ENCODE measurements around the gene CLCN5.
A peak's percentile ranks its signal among the peaks of the same experiment; 100 is the strongest.

The CLCN5 gene

DNA sequence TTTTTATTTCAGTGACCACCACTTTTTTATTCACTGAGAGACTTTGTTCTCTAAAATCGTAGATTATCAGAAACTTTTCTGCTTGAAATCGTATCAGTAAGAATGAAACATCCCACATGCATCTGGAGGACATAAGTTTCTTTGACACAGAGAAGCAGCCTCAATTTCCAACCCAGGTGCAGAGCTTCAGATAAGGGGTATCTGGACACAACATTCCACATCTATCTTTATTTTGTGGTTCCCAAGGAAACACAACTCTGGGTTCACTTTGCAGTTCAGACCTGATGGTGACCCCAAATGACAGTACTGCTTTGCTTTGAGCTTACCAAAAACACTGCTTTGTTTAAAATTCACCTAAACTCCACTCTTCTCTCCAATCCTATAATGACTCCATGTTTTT lies 1.3 kb upstream of the CLCN5 start:
- DNase-seq (ENCODE audit: insufficient read length, low spot score) (no peak), FAIRE-seq (no peak)
- TF ChIP-seq POU2F2 (IDR thresholded peaks at IDR 0.05; ENCODE audit: low read depth, low read length) (no peak), POLR2A (IDR thresholded peaks at IDR 0.05; ENCODE audit: low read depth, low read length) (no peak)

DNA sequence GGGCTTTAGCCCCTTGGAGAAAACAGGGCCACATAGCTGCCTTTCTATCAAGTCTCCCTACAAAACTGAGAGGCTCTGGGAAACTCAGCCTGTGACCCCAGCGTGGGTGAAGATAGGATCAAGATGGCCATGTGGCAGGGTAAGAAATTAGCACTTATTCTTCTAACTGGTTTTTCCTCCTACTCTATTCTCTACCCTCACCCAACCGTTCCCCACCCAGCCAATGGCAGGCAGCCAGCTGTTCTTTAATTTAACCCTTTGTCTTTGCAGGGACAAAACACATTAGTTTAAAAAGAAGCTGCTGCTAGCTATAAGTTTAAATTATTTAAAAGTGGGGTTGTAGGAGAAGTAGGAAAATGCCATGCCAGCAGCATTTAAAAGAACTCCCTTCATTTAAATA lies 2.8 kb downstream of the CLCN5 start:
- FAIRE-seq (no peak), DNase-seq (ENCODE audit: insufficient read length, low spot score) (no peak)
- TF ChIP-seq POLR2AphosphoS5 (IDR thresholded peaks at IDR 0.05; ENCODE audit: low read depth, low read length) (no peak), PAX5 (IDR thresholded peaks at IDR 0.05; ENCODE audit: insufficient read depth, low read length, severe bottlenecking) (no peak), POLR2A (IDR thresholded peaks at IDR 0.05; ENCODE audit: low read depth, low read length) (no peak), POU2F2 (IDR thresholded peaks at IDR 0.05; ENCODE audit: low read depth, low read length) (no peak), SPI1 (IDR thresholded peaks at IDR 0.05; ENCODE audit: low read depth, low read length) (no peak), TAF1 (IDR thresholded peaks at IDR 0.05; ENCODE audit: low read depth, low read length) (no peak)

DNA sequence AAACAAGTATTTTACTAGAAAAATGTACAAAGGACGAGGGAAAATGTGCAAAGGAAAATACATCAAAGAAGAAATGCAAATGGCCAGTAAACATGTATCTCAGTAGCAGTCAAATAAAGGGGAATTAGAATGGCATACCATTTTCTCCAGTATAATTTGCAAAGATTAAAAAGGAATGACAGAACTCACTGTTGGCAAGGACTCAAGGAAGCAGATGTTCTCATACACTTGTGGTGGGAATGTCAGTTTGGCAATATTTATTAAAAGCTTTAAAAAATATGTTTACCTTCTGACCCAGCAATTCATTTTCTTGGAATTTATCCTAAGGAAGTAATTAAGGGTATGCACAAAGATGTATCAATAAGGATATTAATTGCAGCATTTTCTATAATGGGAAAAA lies 7.6 kb downstream of the CLCN5 start:
- no peak for TF ChIP-seq POLR2AphosphoS5 (IDR thresholded peaks at IDR 0.05; ENCODE audit: low read depth, low read length)
- no peak for TF ChIP-seq PAX5 (IDR thresholded peaks at IDR 0.05; ENCODE audit: insufficient read depth, low read length, severe bottlenecking)
- TF ChIP-seq SPI1 (IDR thresholded peaks at IDR 0.05; ENCODE audit: low read depth, low read length): no peak
- FAIRE-seq (no peak), DNase-seq (ENCODE audit: insufficient read length, low spot score) (no peak)

GRCh38 chrX:49932791-49933190 lies 10.4 kb downstream of the CLCN5 start:
- DNase-seq (ENCODE audit: insufficient read length, low spot score) (no peak), FAIRE-seq (no peak)
- TF ChIP-seq PAX5 (IDR thresholded peaks at IDR 0.05; ENCODE audit: insufficient read depth, low read length, severe bottlenecking) (no peak), TAF1 (IDR thresholded peaks at IDR 0.05; ENCODE audit: low read depth, low read length) (no peak), POU2F2 (IDR thresholded peaks at IDR 0.05; ENCODE audit: low read depth, low read length) (no peak), POLR2A (IDR thresholded peaks at IDR 0.05; ENCODE audit: low read depth, low read length) (no peak), SPI1 (IDR thresholded peaks at IDR 0.05; ENCODE audit: low read depth, low read length) (no peak), POLR2AphosphoS5 (IDR thresholded peaks at IDR 0.05; ENCODE audit: low read depth, low read length) (no peak)

GRCh38 chrX:49934148-49934547 lies 11.8 kb downstream of the CLCN5 start:
- no peak for TF ChIP-seq POU2F2 (IDR thresholded peaks at IDR 0.05; ENCODE audit: low read depth, low read length)
- no peak for TF ChIP-seq POLR2AphosphoS5 (IDR thresholded peaks at IDR 0.05; ENCODE audit: low read depth, low read length)
- TF ChIP-seq SPI1 (IDR thresholded peaks at IDR 0.05; ENCODE audit: low read depth, low read length): no peak
- TF ChIP-seq TAF1 (IDR thresholded peaks at IDR 0.05; ENCODE audit: low read depth, low read length): no peak
- TF ChIP-seq PAX5 (IDR thresholded peaks at IDR 0.05; ENCODE audit: insufficient read depth, low read length, severe bottlenecking): no peak
- DNase-seq (ENCODE audit: insufficient read length, low spot score): no peak
- FAIRE-seq: no peak

DNA sequence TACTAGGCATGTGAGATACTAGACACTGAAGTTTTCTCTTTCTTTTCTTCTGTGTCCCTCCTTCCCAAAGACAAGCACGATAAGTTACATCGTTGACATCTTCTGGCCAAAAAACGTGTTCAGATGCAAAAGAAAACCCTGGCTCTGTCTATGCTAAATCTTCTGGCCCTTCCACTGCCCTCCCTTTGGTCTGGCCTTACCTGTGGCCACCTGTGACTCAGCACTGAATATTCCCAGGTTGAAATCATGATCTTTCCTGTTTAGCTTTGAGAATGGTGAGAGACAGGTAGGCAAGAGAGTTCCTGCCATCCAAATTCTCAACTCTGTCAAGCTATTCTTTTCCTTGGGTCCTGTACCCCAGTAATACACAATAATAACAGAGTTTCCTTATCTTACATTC lies 12.3 kb downstream of the CLCN5 start:
- no peak for TF ChIP-seq POLR2AphosphoS5 (IDR thresholded peaks at IDR 0.05; ENCODE audit: low read depth, low read length)
- TF ChIP-seq POLR2A (IDR thresholded peaks at IDR 0.05; ENCODE audit: low read depth, low read length): no peak
- TF ChIP-seq PAX5 (IDR thresholded peaks at IDR 0.05; ENCODE audit: insufficient read depth, low read length, severe bottlenecking): no peak
- no peak for TF ChIP-seq POU2F2 (IDR thresholded peaks at IDR 0.05; ENCODE audit: low read depth, low read length)
- no peak for TF ChIP-seq TAF1 (IDR thresholded peaks at IDR 0.05; ENCODE audit: low read depth, low read length)
- TF ChIP-seq SPI1 (IDR thresholded peaks at IDR 0.05; ENCODE audit: low read depth, low read length): no peak
- FAIRE-seq (peak; percentile 58), DNase-seq (ENCODE audit: insufficient read length, low spot score) (no peak)

DNA sequence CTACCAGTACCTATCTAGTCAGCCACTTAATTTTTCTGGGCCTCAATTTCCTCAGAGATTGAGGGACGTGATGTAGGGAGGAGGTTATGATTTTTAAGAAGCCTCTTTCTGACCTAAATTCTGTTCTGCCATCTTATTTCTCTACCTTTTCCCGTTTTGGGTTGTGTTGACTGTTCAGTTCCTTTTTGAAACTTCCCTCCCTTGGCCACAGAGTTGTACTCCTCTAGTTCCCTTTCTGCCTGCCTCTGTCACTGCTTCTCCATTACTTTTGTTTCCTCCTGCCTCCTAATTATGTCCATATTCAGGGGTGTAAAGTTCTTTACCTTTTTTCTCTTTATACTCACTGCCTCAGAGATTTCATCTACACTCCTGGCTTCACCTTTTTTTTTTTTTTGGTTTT lies 25.4 kb downstream of the CLCN5 start:
- peak; percentile 72 for FAIRE-seq
- DNase-seq (ENCODE audit: insufficient read length, low spot score): no peak
- TF ChIP-seq POLR2A (IDR thresholded peaks at IDR 0.05; ENCODE audit: low read depth, low read length) (no peak), POLR2AphosphoS5 (IDR thresholded peaks at IDR 0.05; ENCODE audit: low read depth, low read length) (no peak), SPI1 (IDR thresholded peaks at IDR 0.05; ENCODE audit: low read depth, low read length) (peak; percentile 42; the same call in 1 of the 2 replicates), PAX5 (IDR thresholded peaks at IDR 0.05; ENCODE audit: insufficient read depth, low read length, severe bottlenecking) (no peak)

GRCh38 chrX:49949961-49950360 lies 27.6 kb downstream of the CLCN5 start:
- TF ChIP-seq SPI1 (IDR thresholded peaks at IDR 0.05; ENCODE audit: low read depth, low read length) (no peak), PAX5 (IDR thresholded peaks at IDR 0.05; ENCODE audit: insufficient read depth, low read length, severe bottlenecking) (no peak), POU2F2 (IDR thresholded peaks at IDR 0.05; ENCODE audit: low read depth, low read length) (no peak), POLR2AphosphoS5 (IDR thresholded peaks at IDR 0.05; ENCODE audit: low read depth, low read length) (no peak), TAF1 (IDR thresholded peaks at IDR 0.05; ENCODE audit: low read depth, low read length) (no peak), POLR2A (IDR thresholded peaks at IDR 0.05; ENCODE audit: low read depth, low read length) (no peak)
- FAIRE-seq (no peak), DNase-seq (ENCODE audit: insufficient read length, low spot score) (no peak)

DNA sequence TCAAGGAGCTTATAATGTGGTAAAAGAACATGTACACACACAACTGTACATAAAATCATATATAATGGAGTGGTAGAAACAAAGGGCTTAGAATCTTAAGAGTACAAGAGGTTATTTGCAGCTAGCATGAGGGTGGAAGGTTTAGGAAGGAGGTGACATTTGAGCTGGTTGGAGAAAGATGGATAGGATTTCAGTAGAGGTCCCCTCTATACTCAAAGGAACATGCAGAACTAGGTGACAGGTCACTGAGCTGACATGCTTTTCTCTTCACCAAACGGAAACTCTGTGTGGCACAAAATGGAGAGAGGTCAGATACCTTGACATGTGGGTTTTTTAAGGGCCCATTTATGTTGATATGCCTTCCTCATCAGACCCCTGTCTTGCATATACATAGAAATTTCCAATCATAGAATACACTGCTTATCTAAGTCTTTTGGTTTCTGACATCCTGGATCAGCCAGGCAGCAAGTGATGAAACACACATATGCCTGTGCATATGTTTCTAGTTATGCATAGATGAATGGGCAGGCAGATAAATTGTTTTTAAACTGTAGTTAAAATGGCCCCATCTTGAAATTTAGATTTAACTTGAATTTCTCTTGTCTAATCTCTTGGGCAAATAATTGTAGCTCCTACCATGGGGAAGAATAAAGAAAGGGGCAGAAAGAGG lies 29.3 kb downstream of the CLCN5 start:
- no peak for DNase-seq (ENCODE audit: insufficient read length, low spot score)
- TF ChIP-seq SPI1 (IDR thresholded peaks at IDR 0.05; ENCODE audit: low read depth, low read length): no peak
- no peak for TF ChIP-seq PAX5 (IDR thresholded peaks at IDR 0.05; ENCODE audit: insufficient read depth, low read length, severe bottlenecking)
- TF ChIP-seq POU2F2 (IDR thresholded peaks at IDR 0.05; ENCODE audit: low read depth, low read length): no peak
- TF ChIP-seq POLR2AphosphoS5 (IDR thresholded peaks at IDR 0.05; ENCODE audit: low read depth, low read length): no peak
- no peak for TF ChIP-seq TAF1 (IDR thresholded peaks at IDR 0.05; ENCODE audit: low read depth, low read length)
- no peak for TF ChIP-seq POLR2A (IDR thresholded peaks at IDR 0.05; ENCODE audit: low read depth, low read length)
- peak; percentile 78 for FAIRE-seq

- TF ChIP-seq SPI1 (IDR thresholded peaks at IDR 0.05; ENCODE audit: low read depth, low read length) (no peak), POLR2AphosphoS5 (IDR thresholded peaks at IDR 0.05; ENCODE audit: low read depth, low read length) (no peak), TAF1 (IDR thresholded peaks at IDR 0.05; ENCODE audit: low read depth, low read length) (no peak), PAX5 (IDR thresholded peaks at IDR 0.05; ENCODE audit: insufficient read depth, low read length, severe bottlenecking) (no peak), POLR2A (IDR thresholded peaks at IDR 0.05; ENCODE audit: low read depth, low read length) (no peak), POU2F2 (IDR thresholded peaks at IDR 0.05; ENCODE audit: low read depth, low read length) (no peak)
- DNase-seq (ENCODE audit: insufficient read length, low spot score) (no peak), FAIRE-seq (peak; percentile 9)
Measured at GRCh38 chrX:49956313-49956712, 33.9 kb downstream of the CLCN5 start.
